Activated CD4-positive, alpha-beta T cell treated with anti-CD3 and anti-CD28 coated beads, Interleukin-2, amount 50 U/mL, for 48 hours (primary cell): ENCODE results near the gene HOXD8.

Source experiments
- DNase-seq, 2 experiments: peaks; one replicate each; pipeline ENCODE4 v3.0.0-alpha.2; 2020

HOXD8 gene

GRCh38 chr2:176160986-176161824 lies 31.7 kb downstream of the HOXD8 start:
- DNase-seq: no peak

GRCh38 chr2:176161825-176162626 lies 32.5 kb downstream of the HOXD8 start:
- no peak for DNase-seq

DNA sequence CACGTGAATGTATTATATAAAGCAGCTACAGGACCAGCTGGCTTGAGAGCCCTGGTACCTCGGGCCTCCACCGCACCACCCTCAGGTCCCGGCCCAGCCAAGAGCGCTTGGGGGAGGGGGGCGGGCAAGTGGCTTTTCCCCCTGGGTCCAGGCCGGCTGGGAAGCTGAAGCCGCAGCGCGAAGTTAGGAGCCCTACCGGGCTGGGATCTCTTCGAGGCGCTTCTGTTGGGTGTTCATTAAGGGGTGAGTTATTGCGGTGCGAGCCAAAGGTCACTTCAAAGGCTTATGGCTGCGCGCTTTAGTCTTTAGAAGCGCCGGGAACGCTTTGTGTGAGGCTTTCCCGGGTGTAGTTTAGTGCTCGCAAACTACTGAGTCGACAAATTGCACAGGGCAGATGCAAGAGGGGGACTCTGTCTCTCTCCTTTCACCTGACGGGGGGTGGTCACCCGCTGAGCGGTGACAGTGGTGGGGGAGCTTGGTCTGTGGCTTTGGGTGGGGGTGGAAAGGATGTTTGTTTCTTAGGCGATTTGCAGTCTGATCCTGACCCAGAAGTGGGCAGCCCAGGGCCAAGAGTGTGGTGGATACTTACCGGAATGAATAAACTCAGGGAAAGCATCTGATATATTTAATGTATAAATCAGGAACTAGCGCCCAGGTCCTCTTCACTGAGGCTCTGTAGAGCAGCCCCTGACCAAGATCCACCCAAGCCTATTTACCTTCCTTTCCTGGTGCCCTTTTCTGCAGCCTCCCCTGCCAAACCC lies 33.6 kb downstream of the HOXD8 start:
- DNase-seq: no peak

- no peak for DNase-seq
Measured at GRCh38 chr2:176163672-176164056, 34.2 kb downstream of the HOXD8 start.

DNA sequence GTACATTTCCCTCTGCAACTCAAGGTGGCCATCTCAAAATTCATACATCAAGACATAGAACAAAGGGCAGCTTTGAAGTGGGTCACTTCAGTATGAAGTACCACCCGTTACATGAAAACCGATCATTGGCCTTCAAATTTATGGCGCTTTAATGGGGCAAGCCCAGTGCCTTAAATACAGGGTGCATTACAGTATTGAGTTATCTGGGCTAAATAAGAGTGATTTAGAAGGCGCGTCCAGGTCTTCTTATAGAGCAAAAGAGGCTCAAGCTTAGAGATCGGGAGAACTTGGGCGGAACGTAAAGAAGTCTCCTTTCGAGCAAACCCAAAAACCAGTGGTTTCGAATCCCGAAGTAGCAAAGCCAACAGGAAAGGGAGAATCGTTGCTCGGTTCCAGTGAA lies 34.7 kb downstream of the HOXD8 start:
- no peak for DNase-seq

- no peak for DNase-seq
Measured at GRCh38 chr2:176164611-176165369, 35.3 kb downstream of the HOXD8 start.

DNA sequence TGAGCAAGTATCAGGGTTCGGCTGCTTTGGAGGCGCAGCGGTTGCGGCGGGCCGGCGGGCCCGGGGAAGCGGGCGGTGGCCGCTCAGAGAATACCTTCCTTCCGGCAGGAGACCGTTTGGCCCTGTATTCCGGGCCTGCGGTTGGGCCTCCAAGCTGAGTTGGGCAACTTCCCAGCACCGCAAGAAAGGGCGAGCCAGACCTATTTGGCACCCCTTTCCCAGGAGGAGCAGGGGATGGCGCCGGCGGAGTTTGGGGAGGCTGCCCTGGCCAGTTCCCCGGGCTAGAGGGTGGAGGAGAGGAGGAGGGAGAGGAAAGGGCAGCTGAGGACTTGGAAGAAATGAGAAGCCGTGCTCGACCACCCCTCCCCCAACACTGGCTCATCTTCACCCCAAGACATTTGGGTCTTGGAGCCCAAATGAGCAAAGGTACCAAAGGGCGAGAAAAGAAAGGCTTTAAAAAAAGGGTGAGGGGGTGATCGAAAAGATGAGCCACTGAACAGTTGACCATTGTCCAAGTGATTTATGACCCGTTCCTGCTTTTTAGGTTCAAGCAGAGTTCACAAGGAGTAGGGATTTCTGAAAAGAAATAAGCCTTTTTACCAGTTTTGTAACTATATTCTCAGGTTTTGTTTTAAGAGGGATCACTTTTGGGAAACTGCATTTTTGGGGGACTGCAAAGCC lies 36.0 kb downstream of the HOXD8 start:
- DNase-seq: no peak

DNA sequence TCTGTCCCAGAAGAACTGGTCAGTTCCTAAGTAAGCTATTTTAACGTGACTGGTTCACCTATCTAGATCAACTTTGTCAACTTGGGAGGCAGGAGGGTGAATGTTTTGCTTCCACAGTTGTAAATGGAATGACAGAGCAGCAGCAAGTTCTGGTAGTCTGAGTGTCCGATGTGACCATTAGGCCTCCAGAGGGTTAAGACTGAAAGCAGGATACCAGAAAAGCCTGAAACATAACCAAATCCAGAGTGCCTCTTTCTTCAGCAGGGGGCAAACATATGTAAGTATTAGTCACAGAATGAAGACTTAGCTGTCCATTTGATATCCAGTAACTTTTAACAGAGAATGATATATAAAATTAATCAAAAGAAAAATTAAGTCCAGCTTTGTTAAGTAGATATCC lies 36.8 kb downstream of the HOXD8 start:
- DNase-seq: no peak

GRCh38 chr2:176167398-176167797 lies 37.9 kb downstream of the HOXD8 start:
- DNase-seq: no peak

- DNase-seq: no peak
Measured at GRCh38 chr2:176169181-176169580, 39.7 kb downstream of the HOXD8 start.

DNA sequence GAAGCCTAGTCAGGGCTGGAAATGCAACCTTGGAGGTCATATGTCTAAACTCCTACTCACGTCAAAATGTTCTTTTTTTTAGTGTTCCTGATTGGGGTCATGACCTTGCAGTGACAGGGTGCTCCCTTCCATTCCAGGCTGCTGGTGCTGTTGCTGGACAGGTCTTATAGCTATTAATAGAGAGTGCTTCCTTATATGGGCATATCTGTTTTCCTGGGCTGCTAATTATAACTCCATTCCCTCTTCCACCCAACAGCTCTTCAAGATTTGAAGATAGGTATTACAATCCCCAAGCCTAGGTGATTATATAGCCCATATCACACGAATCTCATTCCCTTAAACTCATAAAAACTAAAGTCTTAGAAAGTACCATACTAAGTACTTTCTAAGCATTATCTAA lies 40.2 kb downstream of the HOXD8 start:
- no peak for DNase-seq

DNA sequence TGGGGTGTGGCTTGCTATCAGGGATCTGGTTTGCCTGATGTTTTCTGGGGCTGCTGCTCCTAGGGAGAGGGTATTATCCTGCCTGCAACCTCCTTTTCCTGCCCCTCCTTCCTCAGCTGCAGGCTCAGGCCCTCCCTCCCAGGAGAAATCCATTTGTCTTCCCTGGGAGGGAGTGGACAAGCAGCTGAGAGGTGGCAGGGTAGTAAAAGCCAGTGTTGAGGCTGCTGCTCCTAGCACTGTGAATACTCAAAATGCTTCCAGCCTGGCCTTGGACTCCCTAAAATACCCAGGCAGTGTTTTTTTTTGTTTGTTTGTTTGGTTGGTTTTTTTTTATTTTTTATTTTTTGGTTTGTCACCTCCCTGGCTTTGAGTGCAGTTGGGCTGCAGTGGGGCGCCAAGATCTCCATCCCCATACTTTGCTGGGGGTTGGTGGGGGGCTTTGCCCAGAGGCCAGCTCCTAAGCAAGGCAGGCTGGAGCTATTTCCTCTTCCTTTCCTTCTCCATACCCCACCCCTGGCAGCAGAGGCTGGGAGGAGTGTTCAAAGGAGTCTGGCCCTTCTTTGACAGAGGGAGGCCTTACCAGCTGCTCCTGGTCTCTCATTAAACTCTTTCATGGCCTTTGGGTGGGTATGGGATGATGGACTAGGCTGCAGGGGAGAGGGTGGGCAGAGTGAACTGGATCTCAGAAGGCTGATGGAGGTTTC lies 41.2 kb downstream of the HOXD8 start:
- no peak for DNase-seq

DNA sequence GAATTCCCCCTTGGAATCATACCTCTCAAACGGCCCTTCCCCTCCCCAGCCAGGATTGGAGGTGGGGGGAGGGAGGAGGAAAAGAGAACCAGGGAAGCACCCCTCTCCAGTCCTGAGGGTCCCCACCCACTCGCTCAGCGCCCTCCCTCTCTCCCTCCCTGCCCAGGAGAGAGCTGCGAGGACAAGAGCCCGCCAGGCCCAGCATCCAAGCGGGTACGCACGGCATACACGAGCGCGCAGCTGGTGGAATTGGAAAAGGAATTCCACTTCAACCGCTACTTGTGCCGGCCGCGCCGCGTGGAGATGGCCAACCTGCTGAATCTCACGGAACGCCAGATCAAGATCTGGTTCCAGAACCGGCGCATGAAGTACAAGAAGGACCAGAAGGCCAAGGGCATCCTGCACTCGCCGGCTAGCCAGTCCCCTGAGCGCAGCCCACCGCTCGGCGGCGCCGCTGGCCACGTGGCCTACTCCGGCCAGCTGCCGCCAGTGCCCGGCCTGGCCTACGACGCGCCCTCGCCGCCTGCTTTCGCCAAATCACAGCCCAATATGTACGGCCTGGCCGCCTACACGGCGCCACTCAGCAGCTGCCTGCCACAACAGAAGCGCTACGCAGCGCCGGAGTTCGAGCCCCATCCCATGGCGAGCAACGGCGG lies 42.0 kb downstream of the HOXD8 start:
- no peak for DNase-seq

DNA sequence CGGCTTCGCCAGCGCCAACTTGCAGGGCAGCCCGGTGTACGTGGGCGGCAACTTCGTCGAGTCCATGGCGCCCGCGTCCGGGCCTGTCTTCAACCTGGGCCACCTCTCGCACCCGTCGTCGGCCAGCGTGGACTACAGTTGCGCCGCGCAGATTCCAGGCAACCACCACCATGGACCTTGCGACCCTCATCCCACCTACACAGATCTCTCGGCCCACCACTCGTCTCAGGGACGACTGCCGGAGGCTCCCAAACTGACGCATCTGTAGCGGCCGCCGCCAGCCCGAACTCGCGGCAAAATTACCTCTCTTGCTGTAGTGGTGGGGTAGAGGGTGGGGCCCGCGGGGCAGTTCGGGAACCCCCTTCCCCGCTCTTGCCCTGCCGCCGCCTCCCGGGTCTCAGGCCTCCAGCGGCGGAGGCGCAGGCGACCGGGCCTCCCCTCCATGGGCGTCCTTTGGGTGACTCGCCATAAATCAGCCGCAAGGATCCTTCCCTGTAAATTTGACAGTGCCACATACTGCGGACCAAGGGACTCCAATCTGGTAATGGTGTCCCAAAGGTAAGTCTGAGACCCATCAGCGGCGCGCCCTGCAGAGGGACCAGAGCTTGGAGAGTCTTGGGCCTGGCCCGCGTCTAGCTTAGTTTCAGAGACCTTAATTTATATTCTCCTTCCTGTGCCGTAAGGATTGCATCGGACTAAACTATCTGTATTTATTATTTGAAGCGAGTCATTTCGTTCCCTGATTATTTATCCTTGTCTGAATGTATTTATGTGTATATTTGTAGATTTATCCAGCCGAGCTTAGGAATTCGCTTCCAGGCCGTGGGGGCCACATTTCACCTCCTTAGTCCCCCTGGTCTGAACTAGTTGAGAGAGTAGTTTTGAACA lies 42.7 kb downstream of the HOXD8 start:
- no peak for DNase-seq

- DNase-seq: no peak
Measured at GRCh38 chr2:176172895-176173566, 43.5 kb downstream of the HOXD8 start.

DNA sequence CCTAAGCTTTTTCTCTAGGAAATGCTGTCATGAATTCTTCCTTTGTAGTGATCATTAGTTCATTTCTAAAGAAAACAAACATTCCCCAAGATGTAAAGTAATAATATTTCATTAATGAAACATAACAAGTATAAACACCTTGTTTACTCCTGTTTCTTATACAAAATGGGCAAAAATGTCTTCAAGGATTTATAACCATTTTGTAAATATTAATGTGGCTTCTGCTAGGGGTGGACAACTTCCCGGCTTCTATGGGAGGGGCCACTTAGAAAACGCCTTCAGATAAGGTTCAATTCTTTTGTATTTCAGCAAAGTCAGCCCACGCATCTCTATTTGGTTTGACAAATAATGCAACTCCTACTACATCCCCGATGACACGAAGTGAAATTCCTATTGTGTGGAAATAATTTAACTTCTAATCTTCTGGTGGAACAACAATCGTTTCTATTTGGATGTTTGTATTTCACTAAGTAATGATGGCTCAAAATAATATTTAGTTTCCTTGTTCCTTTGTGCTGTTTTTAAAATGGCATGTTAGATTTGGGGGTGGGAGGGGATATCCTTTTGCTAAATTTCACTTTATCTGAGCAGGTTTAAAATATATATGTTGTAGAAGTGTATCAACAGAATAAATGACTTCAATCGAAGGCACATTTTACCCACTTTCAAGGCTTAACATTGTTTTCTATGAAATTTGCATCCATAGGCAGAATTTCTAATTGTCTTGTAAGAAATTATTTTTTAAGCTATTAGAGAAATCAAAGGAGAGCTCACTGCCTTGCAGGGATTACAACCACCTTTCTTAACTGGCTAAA lies 44.3 kb downstream of the HOXD8 start:
- DNase-seq: no peak

DNA sequence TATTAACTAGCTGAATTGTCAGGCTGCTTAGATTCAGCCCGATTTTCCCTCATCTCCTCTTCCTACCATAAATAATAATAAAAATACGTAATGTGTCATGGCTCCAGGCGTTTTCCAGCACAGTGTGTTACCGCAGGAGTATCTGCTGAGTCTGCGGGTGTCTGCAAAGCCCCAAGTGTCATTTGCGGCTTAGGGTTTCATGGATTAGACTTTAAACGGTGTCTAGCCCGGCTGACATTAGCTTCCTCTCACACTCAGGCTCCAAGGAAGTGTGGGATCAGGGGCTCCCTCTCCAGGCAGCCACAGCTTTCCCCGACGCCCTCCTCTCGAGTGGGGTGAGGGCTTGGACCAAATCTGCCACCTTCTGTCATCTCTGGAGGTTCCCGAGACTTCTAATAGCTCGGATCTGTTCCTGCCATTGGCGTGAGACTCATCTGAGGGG lies 44.9 kb downstream of the HOXD8 start:
- DNase-seq: no peak
